Uterus (tissue), 2 donors: Measurements from ENCODE around the gene NBAS.

Source experiments
- CTCF ChIP-seq, 4 experiments: fragments of 200-600 bp in 2 of 4; fragments of 450-650 bp in 2 of 4; sonication (generic) in 2 of 4; IDR thresholded peaks; one replicate each; pipeline ENCODE4 v1.5.1; 2016 to 2019; ENCODE audit warnings: antibody characterized with exemption in 4 of 4, mild to moderate bottlenecking in 2 of 4, moderate library complexity in 1 of 4
- POLR2A ChIP-seq, 2 donors: fragments of 450-650 bp; IDR thresholded peaks; one replicate each; pipeline ENCODE4 v1.6.1; 2016; ENCODE audit warnings: antibody characterized with exemption in 2 of 2, mild to moderate bottlenecking in 1 of 2, moderate library complexity in 1 of 2

GRCh38 chr2:15337996-15338666, 223.0 kb downstream of the NBAS start:
- TF ChIP-seq CTCF (IDR thresholded peaks at IDR 0.05) (no peak), POLR2A (IDR thresholded peaks at IDR 0.05) (no peak)
